HepG2 (cell line): ENCODE measurements around the gene CTNNAL1. TPM values are rescaled to one million over a fixed set of nuclear protein-coding genes. Genes with fewer than 3 reads are reported as not detected.

ENCODE experiments used
- ARID3A ChIP-seq: IDR thresholded peaks from 2 replicates; pipeline ENCODE4 v1.6.1; 2012; ENCODE audit warnings: low read depth, low read length, improper control_type of control experiment
- HMG20B ChIP-seq: conservative IDR thresholded peaks from 2 replicates; pipeline ENCODE4 v1.6.1; 2016; ENCODE audit warnings: missing genetic modification reagents, missing compliant biosample characterization
- HOXD1 ChIP-seq: sonication (generic); formaldehyde crosslinking; IDR thresholded peaks from 2 replicates; pipeline ENCODE4 v1.5.0; 2020; ENCODE audit warnings: missing genetic modification reagents
- KDM3A ChIP-seq: IDR thresholded peaks from 2 replicates; pipeline ENCODE4 v1.6.1; 2018; ENCODE audit warnings: low read depth, missing compliant biosample characterization
- LCORL ChIP-seq, 2 experiments: fragments of 450-650 bp in 1 of 2; sonication (generic) in 1 of 2; formaldehyde crosslinking in 1 of 2; IDR thresholded peaks; 2 replicates each; pipeline versions ENCODE4 v1.5.0 to v1.6.1; 2017 to 2020; ENCODE audit warnings: antibody characterized with exemption in 1 of 2, missing genetic modification reagents in 1 of 2
- MAX ChIP-seq: IDR thresholded peaks from 2 replicates; pipeline ENCODE4 v1.6.1; 2012; ENCODE audit warnings: inconsistent platforms
- MEF2D ChIP-seq: sonication (generic); formaldehyde crosslinking; IDR thresholded peaks from 2 replicates; pipeline ENCODE4 v1.5.1; 2020; ENCODE audit warnings: mild to moderate bottlenecking, missing genetic modification reagents
- PAWR ChIP-seq: sonication (generic); formaldehyde crosslinking; IDR thresholded peaks from 2 replicates; pipeline ENCODE4 v1.4.0; 2020; ENCODE audit warnings: missing genetic modification reagents, mild to moderate bottlenecking, borderline replicate concordance
- RARG ChIP-seq: sonication (generic); formaldehyde crosslinking; IDR thresholded peaks from 2 replicates; pipeline ENCODE4 v1.4.0; 2020; ENCODE audit warnings: low read depth, mild to moderate bottlenecking, missing genetic modification reagents
- SMC3 ChIP-seq: IDR thresholded peaks from 2 replicates; pipeline ENCODE4 v1.6.1; 2011; ENCODE audit warnings: low read length, improper control_type of control experiment
- SP4 ChIP-seq: sonication (generic); formaldehyde crosslinking; IDR thresholded peaks from 2 replicates; pipeline ENCODE4 v1.8.1; 2023; ENCODE audit warnings: mild to moderate bottlenecking, missing genetic modification reagents
- ZBTB2 ChIP-seq: sonication (generic); formaldehyde crosslinking; IDR thresholded peaks from 2 replicates; pipeline ENCODE4 v1.8.0; 2022; ENCODE audit warnings: low read depth, missing genetic modification reagents
- ZNF12 ChIP-seq: sonication (generic); formaldehyde crosslinking; IDR thresholded peaks from 2 replicates; pipeline ENCODE4 v1.5.0; 2020; ENCODE audit warnings: missing genetic modification reagents
- ZNF251 ChIP-seq: sonication (generic); formaldehyde crosslinking; IDR thresholded peaks from 2 replicates; pipeline ENCODE4 v1.9.0; 2021; ENCODE audit warnings: mild to moderate bottlenecking, missing genetic modification reagents
- ZNF761 ChIP-seq: sonication (generic); formaldehyde crosslinking; conservative IDR thresholded peaks from 2 replicates; pipeline ENCODE4 v1.4.0; 2020; ENCODE audit warnings: mild to moderate bottlenecking, missing genetic modification reagents
- ZNF878 ChIP-seq: sonication (generic); formaldehyde crosslinking; IDR thresholded peaks from 2 replicates; pipeline ENCODE4 v1.8.1; 2023; ENCODE audit warnings: mild to moderate bottlenecking, missing genetic modification reagents, moderate library complexity
- polyA plus RNA-seq, 8 experiments: library from polyadenylated mRNA; depleted of rRNA in 3 of 8; stranded (reverse) in 7 of 8; unstranded in 1 of 8; fragments of >200 nt; fragmentation: Illumina TruSeq in 4 of 8; extraction: Trizol in 4 of 8; gene quantifications; 2 replicates each; pipeline versions ENCODE4 v1.2.1 to v1.2.3, GENCODE V29; 2011 to 2016; ENCODE audit warnings: low read depth in 4 of 8, missing spikeins in 1 of 8, mixed read lengths in 1 of 8; ENCODE audit not compliant: insufficient read depth in 1 of 8
- total RNA-seq, 5 experiments: library from RNA; depleted of rRNA; stranded (reverse); fragments of >200 nt; fragmentation: Illumina TruSeq; extraction: Trizol; gene quantifications; 2 replicates each; pipeline ENCODE4 v1.2.3, GENCODE V29; 2016; ENCODE audit warnings: low read depth in 1 of 5
- TF ChIP-seq, protein P1 (sequence below): sonication (generic); formaldehyde crosslinking; IDR thresholded peaks from 2 replicates; pipeline ENCODE4 v1.4.0; 2020; ENCODE audit warnings: missing genetic modification reagents
- TF ChIP-seq, protein P2 (sequence below): IDR thresholded peaks from 2 replicates; pipeline ENCODE4 v1.6.1; 2016; ENCODE audit warnings: missing compliant biosample characterization, missing genetic modification reagents, borderline replicate concordance
- TF ChIP-seq, protein P3 (sequence below): conservative IDR thresholded peaks from 2 replicates; pipeline ENCODE4 v1.6.1; 2018; ENCODE audit warnings: missing genetic modification reagents
- TF ChIP-seq, protein P4 (sequence below): fragments of 450-650 bp; IDR thresholded peaks from 2 replicates; pipeline ENCODE4 v1.6.1; 2017

CTNNAL1 gene
- total and polyA plus RNA-seq, 2 of the 13 experiments (the other 11 are each of a cell fraction or from before 2014, with no cell fraction given), result 32.0 to 162 TPM

DNA sequence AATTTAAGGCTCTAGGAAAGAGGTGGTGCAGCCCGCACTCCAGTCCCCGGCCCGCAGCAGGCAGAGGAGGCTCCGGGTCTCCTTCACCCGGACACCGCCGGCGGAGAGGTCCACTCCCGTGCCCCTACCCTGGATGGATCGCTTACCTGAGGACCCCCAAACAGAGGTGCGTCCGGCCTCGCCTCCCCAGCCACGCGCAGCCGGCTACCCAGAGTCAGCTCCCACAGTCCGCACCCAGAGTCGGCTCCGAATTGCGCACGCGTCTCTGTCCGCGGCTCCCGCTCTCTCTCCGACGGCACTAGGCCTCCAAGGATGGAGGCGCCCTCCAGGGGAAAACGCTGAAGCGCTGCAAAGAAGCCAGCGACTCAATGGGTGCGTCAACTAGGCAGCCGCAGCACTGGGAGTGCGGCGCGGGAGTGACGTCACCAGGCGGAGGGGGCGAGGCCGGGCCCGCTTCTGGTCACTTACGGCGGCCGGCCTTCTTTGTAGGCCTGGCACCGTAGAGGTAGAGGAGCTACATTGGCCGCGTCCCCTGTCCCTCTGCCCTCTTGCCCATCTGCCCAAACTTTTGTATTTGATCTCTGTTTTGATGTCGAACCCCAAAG, 79.5 kb downstream of the CTNNAL1 start, which contains the start of gene ELP1 (continued):
- TF ChIP-seq ZNF761 (peak; percentile 64), MAX (peak; percentile 82), KDM3A (CRISPR knock-in tag) (no peak), ARID3A (no peak), SMC3 (peak; percentile 9; the same call in 1 of the 2 replicates), LCORL (IDR thresholded peaks at IDR 0.05) (no peak), LCORL (CRISPR knock-in tag; IDR thresholded peaks at IDR 0.05) (peak; percentile 72), MEF2D (peak; percentile 46; the same call in 1 of the 2 replicates), RARG (CRISPR knock-in tag) (0 out of 2 replicates have a peak, but pooled peaks have one; percentile 64), PAWR (CRISPR knock-in tag) (0 out of 2 replicates have a peak, but pooled peaks have one; percentile 75), ZNF251 (0 out of 2 replicates have a peak, but pooled peaks have one; percentile 36), ZNF878 (no peak; the same call in 1 of the 2 replicates), HMG20B (CRISPR knock-in tag) (peak; percentile 60; the same call in 1 of the 2 replicates), HOXD1 (CRISPR knock-in tag) (peak; percentile 31; the same call in 1 of the 2 replicates), SP4 (CRISPR knock-in tag) (0 out of 2 replicates have a peak, but pooled peaks have one; percentile 4), ZNF12 (CRISPR knock-in tag) (peak; percentile 63), ZBTB2 (CRISPR knock-in tag) (peak; percentile 59; the same call in 1 of the 2 replicates)
- TF ChIP-seq, protein P1, sequence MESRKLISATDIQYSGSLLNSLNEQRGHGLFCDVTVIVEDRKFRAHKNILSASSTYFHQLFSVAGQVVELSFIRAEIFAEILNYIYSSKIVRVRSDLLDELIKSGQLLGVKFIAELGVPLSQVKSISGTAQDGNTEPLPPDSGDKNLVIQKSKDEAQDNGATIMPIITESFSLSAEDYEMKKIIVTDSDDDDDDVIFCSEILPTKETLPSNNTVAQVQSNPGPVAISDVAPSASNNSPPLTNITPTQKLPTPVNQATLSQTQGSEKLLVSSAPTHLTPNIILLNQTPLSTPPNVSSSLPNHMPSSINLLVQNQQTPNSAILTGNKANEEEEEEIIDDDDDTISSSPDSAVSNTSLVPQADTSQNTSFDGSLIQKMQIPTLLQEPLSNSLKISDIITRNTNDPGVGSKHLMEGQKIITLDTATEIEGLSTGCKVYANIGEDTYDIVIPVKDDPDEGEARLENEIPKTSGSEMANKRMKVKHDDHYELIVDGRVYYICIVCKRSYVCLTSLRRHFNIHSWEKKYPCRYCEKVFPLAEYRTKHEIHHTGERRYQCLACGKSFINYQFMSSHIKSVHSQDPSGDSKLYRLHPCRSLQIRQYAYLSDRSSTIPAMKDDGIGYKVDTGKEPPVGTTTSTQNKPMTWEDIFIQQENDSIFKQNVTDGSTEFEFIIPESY (CRISPR knock-in tag), result peak; percentile 47; the same call in 1 of the 2 replicates
- TF ChIP-seq, protein P2, sequence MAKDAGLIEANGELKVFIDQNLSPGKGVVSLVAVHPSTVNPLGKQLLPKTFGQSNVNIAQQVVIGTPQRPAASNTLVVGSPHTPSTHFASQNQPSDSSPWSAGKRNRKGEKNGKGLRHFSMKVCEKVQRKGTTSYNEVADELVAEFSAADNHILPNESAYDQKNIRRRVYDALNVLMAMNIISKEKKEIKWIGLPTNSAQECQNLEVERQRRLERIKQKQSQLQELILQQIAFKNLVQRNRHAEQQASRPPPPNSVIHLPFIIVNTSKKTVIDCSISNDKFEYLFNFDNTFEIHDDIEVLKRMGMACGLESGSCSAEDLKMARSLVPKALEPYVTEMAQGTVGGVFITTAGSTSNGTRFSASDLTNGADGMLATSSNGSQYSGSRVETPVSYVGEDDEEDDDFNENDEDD, result peak; percentile 81; the same call in 1 of the 2 replicates
- TF ChIP-seq, protein P3, sequence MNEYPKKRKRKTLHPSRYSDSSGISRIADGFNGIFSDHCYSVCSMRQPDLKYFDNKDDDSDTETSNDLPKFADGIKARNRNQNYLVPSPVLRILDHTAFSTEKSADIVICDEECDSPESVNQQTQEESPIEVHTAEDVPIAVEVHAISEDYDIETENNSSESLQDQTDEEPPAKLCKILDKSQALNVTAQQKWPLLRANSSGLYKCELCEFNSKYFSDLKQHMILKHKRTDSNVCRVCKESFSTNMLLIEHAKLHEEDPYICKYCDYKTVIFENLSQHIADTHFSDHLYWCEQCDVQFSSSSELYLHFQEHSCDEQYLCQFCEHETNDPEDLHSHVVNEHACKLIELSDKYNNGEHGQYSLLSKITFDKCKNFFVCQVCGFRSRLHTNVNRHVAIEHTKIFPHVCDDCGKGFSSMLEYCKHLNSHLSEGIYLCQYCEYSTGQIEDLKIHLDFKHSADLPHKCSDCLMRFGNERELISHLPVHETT (CRISPR knock-in tag), result peak; percentile 41; the same call in 1 of the 2 replicates
- TF ChIP-seq, protein P4, sequence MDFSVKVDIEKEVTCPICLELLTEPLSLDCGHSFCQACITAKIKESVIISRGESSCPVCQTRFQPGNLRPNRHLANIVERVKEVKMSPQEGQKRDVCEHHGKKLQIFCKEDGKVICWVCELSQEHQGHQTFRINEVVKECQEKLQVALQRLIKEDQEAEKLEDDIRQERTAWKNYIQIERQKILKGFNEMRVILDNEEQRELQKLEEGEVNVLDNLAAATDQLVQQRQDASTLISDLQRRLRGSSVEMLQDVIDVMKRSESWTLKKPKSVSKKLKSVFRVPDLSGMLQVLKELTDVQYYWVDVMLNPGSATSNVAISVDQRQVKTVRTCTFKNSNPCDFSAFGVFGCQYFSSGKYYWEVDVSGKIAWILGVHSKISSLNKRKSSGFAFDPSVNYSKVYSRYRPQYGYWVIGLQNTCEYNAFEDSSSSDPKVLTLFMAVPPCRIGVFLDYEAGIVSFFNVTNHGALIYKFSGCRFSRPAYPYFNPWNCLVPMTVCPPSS, result no peak
